ENCODE results near the gene SCN5A.

SCN5A gene

DNA sequence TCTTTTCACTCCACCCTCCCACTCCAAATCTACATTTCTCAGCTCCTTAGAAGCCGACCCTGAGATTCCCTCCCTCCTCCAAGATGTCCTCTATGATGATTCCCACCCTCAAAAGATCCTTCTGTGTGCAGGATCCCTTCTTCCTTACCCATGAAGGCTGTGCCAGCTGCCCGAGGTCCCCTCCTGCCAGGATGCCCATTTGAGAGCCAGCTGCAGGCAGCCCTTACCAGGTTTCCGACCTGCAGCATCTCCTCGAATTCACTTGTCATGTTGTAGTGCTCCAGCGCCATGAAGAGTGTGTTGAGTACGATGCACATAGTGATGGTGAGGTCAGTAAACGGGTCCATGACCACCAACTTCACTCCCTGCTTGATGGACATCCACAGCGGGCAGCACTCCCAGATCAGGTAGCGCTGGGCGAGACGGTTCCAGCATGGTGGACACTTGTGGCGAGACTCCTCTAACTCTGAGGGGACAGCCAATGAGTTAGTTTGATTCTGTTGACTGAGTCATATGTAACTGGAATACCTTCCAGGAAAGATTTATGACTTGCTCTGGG, 51.9 kb downstream of the SCN5A start:
- TF ChIP-seq TCF12 (IDR thresholded peaks at IDR 0.05; ENCODE audit: low read depth), result no peak
- TF ChIP-seq, protein P1, sequence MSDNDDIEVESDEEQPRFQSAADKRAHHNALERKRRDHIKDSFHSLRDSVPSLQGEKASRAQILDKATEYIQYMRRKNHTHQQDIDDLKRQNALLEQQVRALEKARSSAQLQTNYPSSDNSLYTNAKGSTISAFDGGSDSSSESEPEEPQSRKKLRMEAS (IDR thresholded peaks at IDR 0.05), result no peak
- TF ChIP-seq EGR1 (IDR thresholded peaks at IDR 0.05), result no peak
- TF ChIP-seq CEBPB (IDR thresholded peaks at IDR 0.05), result no peak
- TF ChIP-seq, protein P2, sequence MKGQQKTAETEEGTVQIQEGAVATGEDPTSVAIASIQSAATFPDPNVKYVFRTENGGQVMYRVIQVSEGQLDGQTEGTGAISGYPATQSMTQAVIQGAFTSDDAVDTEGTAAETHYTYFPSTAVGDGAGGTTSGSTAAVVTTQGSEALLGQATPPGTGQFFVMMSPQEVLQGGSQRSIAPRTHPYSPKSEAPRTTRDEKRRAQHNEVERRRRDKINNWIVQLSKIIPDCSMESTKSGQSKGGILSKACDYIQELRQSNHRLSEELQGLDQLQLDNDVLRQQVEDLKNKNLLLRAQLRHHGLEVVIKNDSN (IDR thresholded peaks at IDR 0.05), result no peak
- TF ChIP-seq TEAD4 (IDR thresholded peaks at IDR 0.05), result no peak
- TF ChIP-seq YY1 (IDR thresholded peaks at IDR 0.05; ENCODE audit: low read depth), result no peak
- TF ChIP-seq TAF1 (IDR thresholded peaks at IDR 0.05; ENCODE audit: low read depth), result no peak
- TF ChIP-seq, protein P3, sequence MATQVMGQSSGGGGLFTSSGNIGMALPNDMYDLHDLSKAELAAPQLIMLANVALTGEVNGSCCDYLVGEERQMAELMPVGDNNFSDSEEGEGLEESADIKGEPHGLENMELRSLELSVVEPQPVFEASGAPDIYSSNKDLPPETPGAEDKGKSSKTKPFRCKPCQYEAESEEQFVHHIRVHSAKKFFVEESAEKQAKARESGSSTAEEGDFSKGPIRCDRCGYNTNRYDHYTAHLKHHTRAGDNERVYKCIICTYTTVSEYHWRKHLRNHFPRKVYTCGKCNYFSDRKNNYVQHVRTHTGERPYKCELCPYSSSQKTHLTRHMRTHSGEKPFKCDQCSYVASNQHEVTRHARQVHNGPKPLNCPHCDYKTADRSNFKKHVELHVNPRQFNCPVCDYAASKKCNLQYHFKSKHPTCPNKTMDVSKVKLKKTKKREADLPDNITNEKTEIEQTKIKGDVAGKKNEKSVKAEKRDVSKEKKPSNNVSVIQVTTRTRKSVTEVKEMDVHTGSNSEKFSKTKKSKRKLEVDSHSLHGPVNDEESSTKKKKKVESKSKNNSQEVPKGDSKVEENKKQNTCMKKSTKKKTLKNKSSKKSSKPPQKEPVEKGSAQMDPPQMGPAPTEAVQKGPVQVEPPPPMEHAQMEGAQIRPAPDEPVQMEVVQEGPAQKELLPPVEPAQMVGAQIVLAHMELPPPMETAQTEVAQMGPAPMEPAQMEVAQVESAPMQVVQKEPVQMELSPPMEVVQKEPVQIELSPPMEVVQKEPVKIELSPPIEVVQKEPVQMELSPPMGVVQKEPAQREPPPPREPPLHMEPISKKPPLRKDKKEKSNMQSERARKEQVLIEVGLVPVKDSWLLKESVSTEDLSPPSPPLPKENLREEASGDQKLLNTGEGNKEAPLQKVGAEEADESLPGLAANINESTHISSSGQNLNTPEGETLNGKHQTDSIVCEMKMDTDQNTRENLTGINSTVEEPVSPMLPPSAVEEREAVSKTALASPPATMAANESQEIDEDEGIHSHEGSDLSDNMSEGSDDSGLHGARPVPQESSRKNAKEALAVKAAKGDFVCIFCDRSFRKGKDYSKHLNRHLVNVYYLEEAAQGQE (IDR thresholded peaks at IDR 0.05; ENCODE audit: low read depth), result no peak
- TF ChIP-seq CREB1 (IDR thresholded peaks at IDR 0.05; ENCODE audit: low read depth), result no peak

DNA sequence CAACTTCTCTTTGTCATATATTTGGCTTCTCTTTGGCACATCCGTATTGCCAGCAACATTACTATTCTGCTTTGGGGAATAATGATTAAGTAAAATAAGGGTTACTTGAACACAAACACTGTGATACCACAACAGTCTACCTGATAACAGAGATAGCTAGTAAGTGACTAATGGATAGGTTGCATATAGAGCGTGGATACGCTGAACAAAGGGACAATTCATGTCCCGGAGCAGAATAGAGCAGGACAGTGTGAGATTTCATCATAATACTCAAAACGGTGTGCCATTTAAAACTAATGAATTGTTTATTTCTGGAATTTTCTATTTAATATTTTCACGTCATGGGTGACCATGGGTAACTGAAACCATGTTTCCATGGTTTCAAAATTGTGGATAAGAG, 54.1 kb downstream of the SCN5A start:
- TF ChIP-seq YY1 (IDR thresholded peaks at IDR 0.05; ENCODE audit: low read depth) (no peak), FOXM1 (IDR thresholded peaks at IDR 0.05; ENCODE audit: borderline replicate concordance, low read depth) (no peak), CREB1 (IDR thresholded peaks at IDR 0.05; ENCODE audit: low read depth) (no peak), TAF1 (IDR thresholded peaks at IDR 0.05; ENCODE audit: low read depth) (no peak), ZBTB7A (IDR thresholded peaks at IDR 0.05; ENCODE audit: low read depth) (no peak), CEBPB (IDR thresholded peaks at IDR 0.05) (no peak), TEAD4 (IDR thresholded peaks at IDR 0.05) (no peak), NFIC (IDR thresholded peaks at IDR 0.05) (no peak), EP300 (IDR thresholded peaks at IDR 0.05; ENCODE audit: borderline replicate concordance) (no peak), RAD21 (IDR thresholded peaks at IDR 0.05; ENCODE audit: low read depth) (no peak), EGR1 (IDR thresholded peaks at IDR 0.05) (no peak), TCF12 (IDR thresholded peaks at IDR 0.05; ENCODE audit: low read depth) (no peak)
- TF ChIP-seq, protein P2 (IDR thresholded peaks at IDR 0.05), result no peak
- TF ChIP-seq, protein P1 (IDR thresholded peaks at IDR 0.05), result no peak
- TF ChIP-seq, protein P3 (IDR thresholded peaks at IDR 0.05; ENCODE audit: low read depth), result no peak

DNA sequence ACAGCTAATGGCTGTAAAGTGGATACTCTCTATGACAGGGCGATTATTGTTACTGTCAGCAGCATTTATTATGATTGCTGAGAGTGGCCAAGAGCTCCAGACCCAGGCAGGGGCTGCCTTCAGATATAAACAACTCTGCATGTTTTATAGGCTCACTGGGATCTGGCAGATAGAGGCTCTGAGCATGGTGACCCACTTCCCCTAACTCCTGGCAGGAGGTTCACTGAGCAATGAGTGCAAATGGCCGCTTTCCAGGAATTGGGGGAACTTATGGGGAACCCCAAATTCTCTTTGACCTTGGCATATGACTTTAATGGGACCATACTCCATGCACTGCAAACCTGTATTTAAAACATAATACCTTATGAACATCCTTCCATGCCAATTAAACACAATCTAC, 59.0 kb downstream of the SCN5A start:
- TF ChIP-seq TEAD4 (IDR thresholded peaks at IDR 0.05), result no peak
- TF ChIP-seq, protein P2 (IDR thresholded peaks at IDR 0.05), result no peak
- TF ChIP-seq, protein P3 (IDR thresholded peaks at IDR 0.05; ENCODE audit: low read depth), result no peak
- no peak for TF ChIP-seq TCF12 (IDR thresholded peaks at IDR 0.05; ENCODE audit: low read depth)
- no peak for TF ChIP-seq CEBPB (IDR thresholded peaks at IDR 0.05)
- no peak for TF ChIP-seq EP300 (IDR thresholded peaks at IDR 0.05; ENCODE audit: borderline replicate concordance)
- TF ChIP-seq CREB1 (IDR thresholded peaks at IDR 0.05; ENCODE audit: low read depth), result no peak
- no peak for TF ChIP-seq RAD21 (IDR thresholded peaks at IDR 0.05; ENCODE audit: low read depth)
- TF ChIP-seq, protein P1 (IDR thresholded peaks at IDR 0.05), result no peak
- no peak for TF ChIP-seq ZBTB7A (IDR thresholded peaks at IDR 0.05; ENCODE audit: low read depth)
- no peak for TF ChIP-seq FOXM1 (IDR thresholded peaks at IDR 0.05; ENCODE audit: borderline replicate concordance, low read depth)
- TF ChIP-seq TAF1 (IDR thresholded peaks at IDR 0.05; ENCODE audit: low read depth), result no peak
- no peak for TF ChIP-seq YY1 (IDR thresholded peaks at IDR 0.05; ENCODE audit: low read depth)
- TF ChIP-seq EGR1 (IDR thresholded peaks at IDR 0.05), result no peak
- TF ChIP-seq NFIC (IDR thresholded peaks at IDR 0.05), result no peak

Measured in Ishikawa (cell line).